Subcutaneous abdominal adipose tissue (tissue), 5 donors: ENCODE results near the gene MCL1.

ENCODE experiments used
- H3K27ac ChIP-seq: one replicate; pipeline ENCODE4 v1.7.0; 2013; ENCODE audit warnings: low read depth, mild to moderate bottlenecking, inconsistent platforms, low read length, moderate library complexity
- H3K27me3 ChIP-seq, 5 donors: one replicate each; pipeline ENCODE4 v1.7.0; 2013; ENCODE audit warnings: low read length in 5 of 5, inconsistent platforms in 1 of 5; ENCODE audit not compliant: control insufficient read depth in 5 of 5, insufficient read depth in 4 of 5
- H3K36me3 ChIP-seq, 5 donors: one replicate each; pipeline ENCODE4 v1.7.0; 2013; ENCODE audit warnings: low read length in 5 of 5; ENCODE audit not compliant: control insufficient read depth in 5 of 5, insufficient read depth in 5 of 5
- H3K4me1 ChIP-seq, 5 donors: one replicate each; pipeline ENCODE4 v1.7.0; 2013; ENCODE audit warnings: low read length in 5 of 5, mild to moderate bottlenecking in 3 of 5, moderate library complexity in 1 of 5; ENCODE audit not compliant: control insufficient read depth in 5 of 5, insufficient read depth in 5 of 5
- H3K4me3 ChIP-seq, 5 donors: one replicate each; pipeline ENCODE4 v1.7.0; 2013; ENCODE audit warnings: low read length in 5 of 5, low read depth in 1 of 5
- H3K9ac ChIP-seq, 5 donors: one replicate each; pipeline ENCODE4 v1.7.0; 2013; ENCODE audit warnings: low read length in 5 of 5, mild to moderate bottlenecking in 4 of 5, moderate library complexity in 3 of 5
- H3K9me3 ChIP-seq, 5 donors: one replicate each; pipeline ENCODE4 v1.7.0; 2013; ENCODE audit warnings: low read length in 5 of 5; ENCODE audit not compliant: control insufficient read depth in 5 of 5
- donor health status: healthy.
- donor health status: healthy.
- donor health status: healthy.
- donor health status: healthy.
- donor health status: healthy.

Gene MCL1

GRCh38 chr1:150563340-150564038 lies 15.9 kb downstream of the MCL1 start:
- no peaks in the 10 kb centered on the region for H3K9me3 ChIP-seq
- no peaks in the 10 kb centered on the region for H3K27me3 ChIP-seq
- peak overlapping the region; percentile 20 to 100 (median 98) for H3K9ac ChIP-seq
- H3K36me3 ChIP-seq = peaks cover 0 to 4% (median 0%) of the 10 kb centered on the region in 5 donors
- H3K27ac ChIP-seq = peak overlapping the region; percentile 100
- H3K4me1 ChIP-seq = peaks cover 34 to 98% (median 87%) of the 10 kb centered on the region in 5 donors
- peak overlapping the region in 3 of 5 donors; percentile 2 to 81 (median 63) for H3K4me3 ChIP-seq

- Histone ChIP-seq H3K9me3 (no peaks in the 10 kb centered on the region), H3K27me3 (no peaks in the 10 kb centered on the region), H3K4me1 (peaks cover 27 to 96% (median 81%) of the 10 kb centered on the region in 5 donors), H3K36me3 (peaks cover 0 to 6% (median 4%) of the 10 kb centered on the region in 5 donors), H3K27ac (peak overlapping the region; percentile 100), H3K9ac (peak overlapping the region; percentile 79 to 100 (median 98)), H3K4me3 (peak overlapping the region; percentile 19 to 81 (median 72))
Measured at GRCh38 chr1:150562446-150563339, 16.7 kb downstream of the MCL1 start.

GRCh38 chr1:150561974-150562445 lies 17.4 kb downstream of the MCL1 start:
- peak overlapping the region; percentile 79 to 100 (median 98) for H3K9ac ChIP-seq
- peaks cover 0 to 13% (median 10%) of the 10 kb centered on the region in 5 donors for H3K36me3 ChIP-seq
- H3K4me3 ChIP-seq = peak overlapping the region; percentile 65 to 81 (median 78)
- H3K9me3 ChIP-seq = no peaks in the 10 kb centered on the region
- peaks cover 24 to 89% (median 74%) of the 10 kb centered on the region in 5 donors for H3K4me1 ChIP-seq
- H3K27ac ChIP-seq = peak overlapping the region; percentile 100
- no peaks in the 10 kb centered on the region for H3K27me3 ChIP-seq

- H3K27ac ChIP-seq = peak overlapping the region; percentile 100
- peaks cover 24 to 83% (median 68%) of the 10 kb centered on the region in 5 donors for H3K4me1 ChIP-seq
- peak overlapping the region; percentile 79 to 100 (median 98) for H3K9ac ChIP-seq
- H3K27me3 ChIP-seq = no peaks in the 10 kb centered on the region
- peak overlapping the region; percentile 65 to 81 (median 78) for H3K4me3 ChIP-seq
- no peaks in the 10 kb centered on the region for H3K9me3 ChIP-seq
- H3K36me3 ChIP-seq = peaks cover 0 to 16% (median 10%) of the 10 kb centered on the region in 5 donors
Measured at GRCh38 chr1:150561254-150561973, 18.0 kb downstream of the MCL1 start.

- H3K9ac ChIP-seq = peak overlapping the region; percentile 79 to 100 (median 98)
- H3K9me3 ChIP-seq = no peaks in the 10 kb centered on the region
- H3K27ac ChIP-seq = peak overlapping the region; percentile 100
- peak overlapping the region; percentile 65 to 81 (median 78) for H3K4me3 ChIP-seq
- H3K4me1 ChIP-seq = peaks cover 24 to 76% (median 67%) of the 10 kb centered on the region in 5 donors
- H3K36me3 ChIP-seq = peaks cover 0 to 23% (median 14%) of the 10 kb centered on the region in 5 donors
- H3K27me3 ChIP-seq = no peaks in the 10 kb centered on the region
Measured at GRCh38 chr1:150560576-150561253, 18.7 kb downstream of the MCL1 start.

- Histone ChIP-seq H3K4me3 (peak overlapping the region in 4 of 5 donors; percentile 19 to 81 (median 76)), H3K9me3 (no peaks in the 10 kb centered on the region), H3K4me1 (peaks cover 24 to 71% (median 66%) of the 10 kb centered on the region in 5 donors), H3K9ac (peak overlapping the region in 4 of 5 donors; percentile 98 to 100 (median 98)), H3K27ac (peak overlapping the region; percentile 100), H3K36me3 (peaks cover 0 to 27% (median 21%) of the 10 kb centered on the region in 5 donors), H3K27me3 (no peaks in the 10 kb centered on the region)
Measured at GRCh38 chr1:150560011-150560438, 19.4 kb downstream of the MCL1 start.

GRCh38 chr1:150559656-150560010 lies 19.8 kb downstream of the MCL1 start:
- H3K9me3 ChIP-seq = no peaks in the 10 kb centered on the region
- H3K27me3 ChIP-seq = no peaks in the 10 kb centered on the region
- H3K9ac ChIP-seq = peak overlapping the region in 1 of 5 donors; percentile 0
- H3K27ac ChIP-seq = peak overlapping the region; percentile 100
- H3K4me3 ChIP-seq = peak overlapping the region in 2 of 5 donors; percentile 60 to 81
- peaks cover 0 to 30% (median 23%) of the 10 kb centered on the region in 5 donors for H3K36me3 ChIP-seq
- H3K4me1 ChIP-seq = peaks cover 24 to 67% (median 62%) of the 10 kb centered on the region in 5 donors

- Histone ChIP-seq H3K36me3 (peaks cover 0 to 35% (median 24%) of the 10 kb centered on the region in 5 donors), H3K4me1 (peaks cover 23 to 61% (median 60%) of the 10 kb centered on the region in 5 donors), H3K9ac (peak overlapping the region in 3 of 5 donors; percentile 0 to 68 (median 11)), H3K27me3 (no peaks in the 10 kb centered on the region), H3K27ac (peak overlapping the region; percentile 100), H3K9me3 (no peaks in the 10 kb centered on the region), H3K4me3 (peak overlapping the region; percentile 19 to 81 (median 44))
Measured at GRCh38 chr1:150558761-150559655, 20.4 kb downstream of the MCL1 start.
